Activated T-cell treated with anti-CD3 and anti-CD28 coated beads, Interleukin-2, amount 50 U/mL, for 24 hours (primary cell): Measurements from ENCODE around the gene HPN.

ENCODE experiments used
- DNase-seq: peaks from one replicate; pipeline ENCODE4 v3.0.0-alpha.2; 2020
- H3K27ac Mint-ChIP-seq: 2 replicates; pipeline ENCODE4 v1.8.0; 2020; ENCODE audit warnings: mild to moderate bottlenecking, mixed read lengths
- H3K27me3 Mint-ChIP-seq: 2 replicates; pipeline ENCODE4 v1.8.0; 2020; ENCODE audit warnings: mixed read lengths
- H3K36me3 Mint-ChIP-seq: 2 replicates; pipeline ENCODE4 v1.8.0; 2020; ENCODE audit warnings: low read depth, mixed read lengths
- H3K4me1 Mint-ChIP-seq: 2 replicates; pipeline ENCODE4 v1.8.0; 2020; ENCODE audit warnings: low read depth, mixed read lengths
- H3K4me3 Mint-ChIP-seq: 2 replicates; pipeline ENCODE4 v1.8.0; 2020; ENCODE audit warnings: mild to moderate bottlenecking, moderate library complexity, mixed read lengths
- H3K9me3 Mint-ChIP-seq: 2 replicates; pipeline ENCODE4 v1.8.0; 2020; ENCODE audit warnings: mixed read lengths

Gene HPN

GRCh38 chr19:35106898-35107541 lies 65.5 kb downstream of the HPN start:
- Mint-ChIP-seq H3K27me3 (peaks cover 5% of the 10 kb centered on the region), H3K9me3 (no peaks in the 10 kb centered on the region), H3K4me1 (peaks cover 8% of the 10 kb centered on the region), H3K36me3 (no peaks in the 10 kb centered on the region), H3K27ac (no peak overlapping the region), H3K4me3 (no peak overlapping the region)
- no peak for DNase-seq

DNA sequence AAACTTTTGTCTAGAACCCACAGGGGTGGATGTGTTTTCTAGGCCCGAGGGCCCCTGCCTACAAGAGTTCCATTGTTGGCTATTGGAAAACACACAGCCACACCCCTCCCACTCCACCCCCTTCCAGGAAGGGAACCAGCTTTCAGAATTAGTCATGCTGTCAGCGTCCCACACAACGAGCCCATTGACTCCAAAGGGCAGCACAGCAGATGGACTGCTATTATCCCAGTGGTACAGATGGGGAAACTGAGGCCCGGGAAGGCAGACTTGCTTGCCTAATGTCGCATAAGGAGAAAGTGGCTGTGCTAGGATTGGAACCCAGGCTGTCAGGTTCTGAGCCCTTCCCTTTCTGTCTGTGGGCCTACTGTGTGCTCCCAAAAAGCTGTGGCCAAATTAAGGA lies 66.0 kb downstream of the HPN start:
- Mint-ChIP-seq H3K4me3 (no peak overlapping the region), H3K27ac (no peak overlapping the region), H3K27me3 (peaks cover 5% of the 10 kb centered on the region), H3K4me1 (peaks cover 8% of the 10 kb centered on the region), H3K9me3 (no peaks in the 10 kb centered on the region), H3K36me3 (no peaks in the 10 kb centered on the region)
- DNase-seq = no peak

DNA sequence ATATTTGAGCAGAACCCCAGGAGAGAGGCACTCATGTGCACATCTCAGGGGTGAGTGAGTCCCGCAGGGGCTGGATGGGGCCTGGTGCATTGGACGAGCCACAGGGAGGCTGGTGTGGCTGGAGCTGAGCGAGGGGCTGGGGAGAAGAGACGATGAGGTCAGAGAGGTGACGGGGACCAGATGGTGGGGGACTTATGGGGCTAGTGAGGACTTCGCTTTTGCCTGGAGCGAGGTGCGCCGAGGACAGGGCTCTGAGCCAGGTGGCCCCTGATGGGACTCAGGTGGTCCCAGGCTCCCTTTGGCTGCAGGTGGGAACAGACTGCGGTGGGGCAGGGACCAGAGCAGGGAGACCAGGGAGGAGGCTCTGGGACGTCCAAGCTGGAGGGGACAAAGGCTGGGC lies 67.2 kb downstream of the HPN start:
- DNase-seq = no peak
- Mint-ChIP-seq H3K36me3 (no peaks in the 10 kb centered on the region), H3K27ac (no peak overlapping the region)

GRCh38 chr19:35109395-35110112 lies 68.0 kb downstream of the HPN start:
- peaks cover 11% of the 10 kb centered on the region for H3K4me1 Mint-ChIP-seq
- H3K27ac Mint-ChIP-seq = no peak overlapping the region
- no peak for DNase-seq
- H3K27me3 Mint-ChIP-seq = peaks cover 5% of the 10 kb centered on the region
- no peaks in the 10 kb centered on the region for H3K36me3 Mint-ChIP-seq
- no peak overlapping the region for H3K4me3 Mint-ChIP-seq
- no peaks in the 10 kb centered on the region for H3K9me3 Mint-ChIP-seq

More for the DNA sequence above, 67.2 kb downstream of the HPN start:
- Mint-ChIP-seq H3K9me3 (no peaks in the 10 kb centered on the region), H3K4me3 (no peak overlapping the region), H3K27me3 (peaks cover 5% of the 10 kb centered on the region), H3K4me1 (peaks cover 8% of the 10 kb centered on the region)

- DNase-seq = no peak
- H3K4me3 Mint-ChIP-seq = no peak overlapping the region
- H3K36me3 Mint-ChIP-seq = no peaks in the 10 kb centered on the region
- H3K4me1 Mint-ChIP-seq = peaks cover 15% of the 10 kb centered on the region
- H3K27ac Mint-ChIP-seq = no peak overlapping the region
- H3K27me3 Mint-ChIP-seq = peaks cover 5% of the 10 kb centered on the region
- H3K9me3 Mint-ChIP-seq = no peaks in the 10 kb centered on the region
Measured at GRCh38 chr19:35110974-35111373, 69.5 kb downstream of the HPN start.

DNA sequence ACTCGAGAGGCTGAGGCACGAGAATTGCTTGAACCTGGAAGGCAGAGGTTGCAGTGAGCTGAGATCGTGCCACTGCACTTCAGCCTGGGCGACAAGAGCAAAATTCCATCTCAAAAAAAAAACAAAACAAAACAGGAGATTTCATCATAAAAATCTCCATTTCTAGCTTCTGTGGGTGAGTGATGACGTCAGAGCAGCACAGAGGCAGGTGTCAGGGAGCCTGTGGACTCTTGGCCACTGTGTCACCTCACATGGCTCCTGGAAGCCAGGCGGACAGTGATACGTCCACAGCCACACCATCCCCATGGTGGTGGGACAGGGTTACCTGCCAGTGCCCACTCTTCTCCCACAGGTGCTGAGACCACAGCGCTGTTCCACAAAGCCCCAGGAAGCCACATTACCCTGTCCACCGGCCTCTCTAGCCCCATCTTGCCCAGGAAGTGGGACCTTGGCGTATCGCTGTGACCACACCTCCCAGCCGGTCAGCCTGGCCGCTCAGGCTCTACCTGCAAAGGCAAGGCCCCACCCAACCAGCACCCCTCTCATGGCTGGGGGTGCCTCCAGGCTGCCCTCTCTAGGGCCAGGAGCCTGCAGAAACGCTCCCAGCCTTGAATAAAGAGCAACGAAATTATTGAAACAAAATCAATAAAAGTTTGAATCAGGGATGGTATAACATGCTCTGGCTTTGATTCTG lies 71.6 kb downstream of the HPN start:
- H3K27ac Mint-ChIP-seq = no peak overlapping the region
- no peak overlapping the region for H3K4me3 Mint-ChIP-seq
- H3K9me3 Mint-ChIP-seq = no peaks in the 10 kb centered on the region
- DNase-seq = no peak
- H3K4me1 Mint-ChIP-seq = peaks cover 7% of the 10 kb centered on the region
- no peaks in the 10 kb centered on the region for H3K36me3 Mint-ChIP-seq
- H3K27me3 Mint-ChIP-seq = peaks cover 5% of the 10 kb centered on the region

GRCh38 chr19:35114353-35115176 lies 73.0 kb downstream of the HPN start:
- H3K36me3 Mint-ChIP-seq = no peaks in the 10 kb centered on the region
- DNase-seq = peak; percentile 85

GRCh38 chr19:35115177-35115951 lies 73.8 kb downstream of the HPN start, which contains the start of gene FXYD3:
TSS of gene FXYD3 (plus strand) at chr19:35115823. CDS start at chr19:35119377, 3,554 bp downstream.
- no peak for DNase-seq
- Mint-ChIP-seq H3K4me3 (peak within 1 kb of the TSS; percentile 20), H3K27ac (no peak within 1 kb of the TSS), H3K36me3 (no peaks in the 10 kb centered on the region), H3K9me3 (no peaks in the 10 kb centered on the region), H3K27me3 (no peaks in the 10 kb centered on the region), H3K4me1 (peaks cover 7% of the 10 kb centered on the region)

More at GRCh38 chr19:35114353-35115176, 73.0 kb downstream of the HPN start:
- peak overlapping the region; percentile 20 for H3K4me3 Mint-ChIP-seq
- peaks cover 4% of the 10 kb centered on the region for H3K27me3 Mint-ChIP-seq
- H3K9me3 Mint-ChIP-seq = no peaks in the 10 kb centered on the region
- H3K4me1 Mint-ChIP-seq = peaks cover 7% of the 10 kb centered on the region
- no peak overlapping the region for H3K27ac Mint-ChIP-seq
